ENCODE measurements around the gene MBTPS1. TPM values are rescaled to one million over a fixed set of nuclear protein-coding genes. Genes with fewer than 3 reads are reported as not detected.

MBTPS1 gene
- total and polyA plus RNA-seq, 2 donors (not counting 1 experiment from before 2014, with no cell fraction given): 80.3 to 109 TPM

DNA sequence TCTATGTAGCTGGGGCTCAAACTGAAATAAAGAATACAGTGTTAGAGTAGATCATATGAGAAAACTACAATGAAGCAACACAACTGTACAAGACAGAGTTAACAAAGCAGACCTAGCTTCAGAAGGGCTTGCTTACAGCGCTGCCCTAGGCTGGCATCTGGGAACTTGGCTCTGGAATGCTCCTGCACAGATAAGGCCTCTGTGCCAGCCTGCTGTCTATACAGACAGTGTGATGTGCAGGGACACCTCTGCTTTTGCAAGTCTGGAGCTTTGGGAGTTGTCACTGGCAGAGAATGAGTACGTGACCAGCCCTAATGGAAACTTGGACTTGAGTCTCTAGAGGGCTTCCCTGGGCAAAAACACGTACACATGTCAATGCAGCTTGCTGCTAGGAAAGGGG is 42.0 kb downstream of the MBTPS1 start:
- Histone ChIP-seq H3K4me2 (ENCODE audit: extremely low read depth, insufficient read depth, low read length) (no peak overlapping the region), H3K27ac (ENCODE audit: insufficient read depth, low read length) (no peak overlapping the region), H3K79me2 (ENCODE audit: control insufficient read depth, insufficient read depth, low read length) (no peaks in the 10 kb centered on the region), H3K9ac (ENCODE audit: insufficient read depth, low read length) (no peak overlapping the region), H2AFZ (ENCODE audit: low read length) (no peak overlapping the region), H3K9me3 (ENCODE audit: control insufficient read depth, insufficient read depth, low read depth, low read length) (no peaks in the 10 kb centered on the region), H4K20me1 (ENCODE audit: control insufficient read depth, extremely low read depth, insufficient read depth, low read length) (no peaks in the 10 kb centered on the region), H3K4me3 (replicated peaks in 1 of 4; ENCODE audit: control extremely low read depth in 1 of 4, insufficient read depth in 1 of 4, low read depth in 3 of 4, low read length in 4 of 4) (no peak overlapping the region), H3K36me3 (ENCODE audit: control insufficient read depth, insufficient read depth, low read length) (peaks cover 4% of the 10 kb centered on the region), H3K27me3 (ENCODE audit: control insufficient read depth, insufficient read depth, low read length) (no peaks in the 10 kb centered on the region), H3K4me1 (ENCODE audit: control insufficient read depth, extremely low read depth, insufficient read depth, low read length) (no peaks in the 10 kb centered on the region)
- no peak for DNase-seq (ENCODE audit: low read depth in 2 of 2)
- TF ChIP-seq EZH2 (IDR thresholded peaks at IDR 0.05; ENCODE audit: low read length, missing control alignments): no peak
- TF ChIP-seq, protein P1, sequence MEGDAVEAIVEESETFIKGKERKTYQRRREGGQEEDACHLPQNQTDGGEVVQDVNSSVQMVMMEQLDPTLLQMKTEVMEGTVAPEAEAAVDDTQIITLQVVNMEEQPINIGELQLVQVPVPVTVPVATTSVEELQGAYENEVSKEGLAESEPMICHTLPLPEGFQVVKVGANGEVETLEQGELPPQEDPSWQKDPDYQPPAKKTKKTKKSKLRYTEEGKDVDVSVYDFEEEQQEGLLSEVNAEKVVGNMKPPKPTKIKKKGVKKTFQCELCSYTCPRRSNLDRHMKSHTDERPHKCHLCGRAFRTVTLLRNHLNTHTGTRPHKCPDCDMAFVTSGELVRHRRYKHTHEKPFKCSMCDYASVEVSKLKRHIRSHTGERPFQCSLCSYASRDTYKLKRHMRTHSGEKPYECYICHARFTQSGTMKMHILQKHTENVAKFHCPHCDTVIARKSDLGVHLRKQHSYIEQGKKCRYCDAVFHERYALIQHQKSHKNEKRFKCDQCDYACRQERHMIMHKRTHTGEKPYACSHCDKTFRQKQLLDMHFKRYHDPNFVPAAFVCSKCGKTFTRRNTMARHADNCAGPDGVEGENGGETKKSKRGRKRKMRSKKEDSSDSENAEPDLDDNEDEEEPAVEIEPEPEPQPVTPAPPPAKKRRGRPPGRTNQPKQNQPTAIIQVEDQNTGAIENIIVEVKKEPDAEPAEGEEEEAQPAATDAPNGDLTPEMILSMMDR (conservative IDR thresholded peaks at IDR 0.05 in 1 of 2, IDR thresholded peaks at IDR 0.05 in 1 of 2; ENCODE audit: low read depth in 1 of 2, low read length in 2 of 2): no peak

DNA sequence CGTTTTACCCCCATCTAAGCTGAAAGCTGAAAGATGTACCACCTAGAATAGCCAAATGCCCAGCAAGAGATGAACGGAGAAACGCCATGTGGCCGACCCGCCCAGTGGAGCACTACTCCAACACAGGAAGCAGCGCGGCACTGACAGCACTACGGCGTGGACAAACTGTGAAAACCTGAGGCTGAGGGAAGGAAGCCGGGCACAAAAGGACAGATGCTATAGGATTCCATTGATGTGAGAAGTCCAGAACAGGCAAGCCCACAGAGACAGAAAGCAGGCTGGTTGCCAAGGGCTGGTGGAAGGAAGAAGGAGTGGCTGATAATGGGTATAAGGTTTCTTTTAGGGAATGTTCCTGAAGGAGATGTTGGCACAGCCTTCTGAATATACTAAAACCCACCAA is 44.7 kb downstream of the MBTPS1 start:
- Histone ChIP-seq H3K9ac (ENCODE audit: insufficient read depth, low read length) (no peak overlapping the region), H3K79me2 (ENCODE audit: control insufficient read depth, insufficient read depth, low read length) (no peaks in the 10 kb centered on the region), H3K4me1 (ENCODE audit: control insufficient read depth, extremely low read depth, insufficient read depth, low read length) (no peaks in the 10 kb centered on the region), H3K27ac (ENCODE audit: insufficient read depth, low read length) (no peak overlapping the region), H4K20me1 (ENCODE audit: control insufficient read depth, extremely low read depth, insufficient read depth, low read length) (no peaks in the 10 kb centered on the region), H3K36me3 (ENCODE audit: control insufficient read depth, insufficient read depth, low read length) (peaks cover 8% of the 10 kb centered on the region), H3K9me3 (ENCODE audit: control insufficient read depth, insufficient read depth, low read depth, low read length) (no peaks in the 10 kb centered on the region), H3K4me3 (replicated peaks in 1 of 4; ENCODE audit: control extremely low read depth in 1 of 4, insufficient read depth in 1 of 4, low read depth in 3 of 4, low read length in 4 of 4) (no peak overlapping the region), H3K27me3 (ENCODE audit: control insufficient read depth, insufficient read depth, low read length) (no peaks in the 10 kb centered on the region), H2AFZ (ENCODE audit: low read length) (no peak overlapping the region), H3K4me2 (ENCODE audit: extremely low read depth, insufficient read depth, low read length) (no peak overlapping the region)
- TF ChIP-seq EZH2 (IDR thresholded peaks at IDR 0.05; ENCODE audit: low read length, missing control alignments): no peak
- TF ChIP-seq, protein P1 (conservative IDR thresholded peaks at IDR 0.05 in 1 of 2, IDR thresholded peaks at IDR 0.05 in 1 of 2; ENCODE audit: low read depth in 1 of 2, low read length in 2 of 2): no peak
- peak; percentile 36 to 64 for DNase-seq (ENCODE audit: low read depth in 2 of 2)

DNA sequence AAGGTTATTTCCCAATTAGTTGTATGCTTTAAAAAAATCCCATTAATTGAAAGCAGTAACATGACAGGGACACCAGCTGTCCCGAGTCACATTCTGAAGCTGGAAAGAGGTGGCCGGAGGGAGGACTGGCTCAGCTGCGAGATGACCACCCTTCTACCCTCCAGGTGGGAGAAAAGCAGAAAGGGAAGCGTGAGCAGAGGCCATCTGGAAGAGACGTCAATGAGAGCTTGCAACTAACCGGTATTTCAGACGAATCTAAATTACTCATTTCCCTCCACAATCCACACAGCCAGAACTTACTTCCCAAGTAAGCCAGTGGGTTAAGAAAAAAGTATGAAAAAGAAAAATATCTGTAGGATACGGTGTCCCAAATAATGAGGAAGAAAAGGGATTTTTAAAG is 45.6 kb downstream of the MBTPS1 start:
- Histone ChIP-seq H3K9me3 (ENCODE audit: control insufficient read depth, insufficient read depth, low read depth, low read length) (no peaks in the 10 kb centered on the region), H3K79me2 (ENCODE audit: control insufficient read depth, insufficient read depth, low read length) (no peaks in the 10 kb centered on the region), H4K20me1 (ENCODE audit: control insufficient read depth, extremely low read depth, insufficient read depth, low read length) (no peaks in the 10 kb centered on the region), H3K4me3 (replicated peaks in 1 of 4; ENCODE audit: control extremely low read depth in 1 of 4, insufficient read depth in 1 of 4, low read depth in 3 of 4, low read length in 4 of 4) (no peak overlapping the region), H3K4me2 (ENCODE audit: extremely low read depth, insufficient read depth, low read length) (no peak overlapping the region), H2AFZ (ENCODE audit: low read length) (no peak overlapping the region), H3K36me3 (ENCODE audit: control insufficient read depth, insufficient read depth, low read length) (peaks cover 8% of the 10 kb centered on the region), H3K27ac (ENCODE audit: insufficient read depth, low read length) (no peak overlapping the region), H3K9ac (ENCODE audit: insufficient read depth, low read length) (no peak overlapping the region), H3K27me3 (ENCODE audit: control insufficient read depth, insufficient read depth, low read length) (no peaks in the 10 kb centered on the region), H3K4me1 (ENCODE audit: control insufficient read depth, extremely low read depth, insufficient read depth, low read length) (no peaks in the 10 kb centered on the region)
- no peak for TF ChIP-seq EZH2 (IDR thresholded peaks at IDR 0.05; ENCODE audit: low read length, missing control alignments)
- TF ChIP-seq, protein P1 (conservative IDR thresholded peaks at IDR 0.05 in 1 of 2, IDR thresholded peaks at IDR 0.05 in 1 of 2; ENCODE audit: low read depth in 1 of 2, low read length in 2 of 2): no peak
- DNase-seq (ENCODE audit: low read depth in 2 of 2): no peak

Measured in fibroblast of lung (primary cell).